Mesenchymal stem cell (in vitro differentiated cells and primary cell): ENCODE measurements around the gene MARF1.

Experiments used
- DNase-seq: peaks from one replicate; pipeline ENCODE4 v3.0.0-alpha.2; 2013
- H2AFZ ChIP-seq: one replicate; pipeline ENCODE4 v1.6.1; 2013; ENCODE audit warnings: low read depth, mild to moderate bottlenecking, control low read depth, inconsistent platforms, low read length, moderate library complexity
- H2AK5ac ChIP-seq: 2 replicates; pipeline ENCODE4 v1.6.1; 2013; ENCODE audit warnings: low read length, moderate library complexity, mild to moderate bottlenecking, inconsistent platforms; ENCODE audit not compliant: severe bottlenecking
- H2BK120ac ChIP-seq: one replicate; pipeline ENCODE4 v1.6.1; 2013; ENCODE audit warnings: low read depth, mild to moderate bottlenecking, inconsistent platforms, low read length, moderate library complexity
- H2BK12ac ChIP-seq, 2 experiments: one replicate each; pipeline ENCODE4 v1.6.1; 2013; ENCODE audit warnings: inconsistent platforms in 2 of 2, low read length in 2 of 2, mild to moderate bottlenecking in 2 of 2, moderate library complexity in 2 of 2, control low read depth in 1 of 2
- H2BK15ac ChIP-seq: one replicate; pipeline ENCODE4 v1.6.1; 2013; ENCODE audit warnings: mild to moderate bottlenecking, low read depth, inconsistent platforms; ENCODE audit not compliant: poor library complexity, severe bottlenecking
- H2BK5ac ChIP-seq: 2 replicates; pipeline ENCODE4 v1.6.1; 2013; ENCODE audit warnings: low read depth, mild to moderate bottlenecking, low read length, control low read depth, inconsistent platforms; ENCODE audit not compliant: poor library complexity, severe bottlenecking
- H3K14ac ChIP-seq, 2 experiments: one replicate each; pipeline ENCODE4 v1.6.1; 2013; ENCODE audit warnings: inconsistent platforms in 2 of 2, low read length in 2 of 2, control low read depth in 1 of 2, mild to moderate bottlenecking in 1 of 2, moderate library complexity in 1 of 2
- H3K18ac ChIP-seq, 2 experiments: one replicate each; pipeline ENCODE4 v1.6.1; 2013; ENCODE audit warnings: inconsistent platforms in 2 of 2, low read length in 2 of 2, control low read depth in 1 of 2, low read depth in 1 of 2, mild to moderate bottlenecking in 1 of 2
- H3K23ac ChIP-seq, 2 experiments: one replicate each; pipeline ENCODE4 v1.6.1; 2013; ENCODE audit warnings: inconsistent platforms in 2 of 2, low read length in 2 of 2, mild to moderate bottlenecking in 2 of 2, moderate library complexity in 2 of 2, control low read depth in 1 of 2
- H3K27ac ChIP-seq: 2 replicates; pipeline ENCODE4 v1.5.1; 2013; ENCODE audit warnings: mild to moderate bottlenecking, moderate library complexity, low read length, control low read depth, inconsistent platforms; ENCODE audit not compliant: poor library complexity, severe bottlenecking
- H3K27me3 ChIP-seq, 2 experiments: 2 replicates each; pipeline versions ENCODE4 v1.6.1 to v1.7.0; 2013; ENCODE audit warnings: low read length in 2 of 2, mild to moderate bottlenecking in 2 of 2, moderate library complexity in 2 of 2, control low read depth in 1 of 2, inconsistent platforms in 1 of 2; ENCODE audit not compliant: control insufficient read depth in 1 of 2, insufficient read depth in 1 of 2
- H3K36me3 ChIP-seq, 2 experiments: 2 replicates each; pipeline versions ENCODE4 v1.6.1 to v1.7.0; 2013; ENCODE audit warnings: low read length in 2 of 2, control low read depth in 1 of 2, inconsistent platforms in 1 of 2, low read depth in 1 of 2, mild to moderate bottlenecking in 1 of 2; ENCODE audit not compliant: insufficient read depth in 2 of 2, control insufficient read depth in 1 of 2
- H3K4ac ChIP-seq, 2 experiments: one replicate each; pipeline ENCODE4 v1.6.1; 2013; ENCODE audit warnings: inconsistent platforms in 2 of 2, low read length in 2 of 2, mild to moderate bottlenecking in 2 of 2, moderate library complexity in 2 of 2, control low read depth in 1 of 2, low read depth in 1 of 2
- H3K4me1 ChIP-seq: 2 replicates; pipeline ENCODE4 v1.6.1; 2013; ENCODE audit warnings: low read depth, low read length, control low read depth; ENCODE audit not compliant: control insufficient read depth, insufficient read depth
- H3K4me2 ChIP-seq: 2 replicates; pipeline ENCODE4 v1.6.1; 2013; ENCODE audit warnings: low read length, mild to moderate bottlenecking, inconsistent platforms; ENCODE audit not compliant: poor library complexity, severe bottlenecking
- H3K4me3 ChIP-seq, 2 experiments: 2 replicates each; pipeline versions ENCODE4 v1.5.1 to v1.7.0; 2013; ENCODE audit warnings: low read length in 2 of 2, mild to moderate bottlenecking in 2 of 2, control low read depth in 1 of 2, low read depth in 1 of 2; ENCODE audit not compliant: insufficient read depth in 1 of 2
- H3K79me1 ChIP-seq: replicated peaks from 2 replicates; pipeline ENCODE4 v1.6.1; 2013; ENCODE audit warnings: mild to moderate bottlenecking, control low read depth, low read length, inconsistent platforms; ENCODE audit not compliant: poor library complexity, severe bottlenecking
- H3K9ac ChIP-seq: 2 replicates; pipeline ENCODE4 v1.7.0; 2013; ENCODE audit warnings: mild to moderate bottlenecking, low read length, moderate library complexity
- H3K9me3 ChIP-seq: 2 replicates; pipeline ENCODE4 v1.7.0; 2013; ENCODE audit warnings: mild to moderate bottlenecking, low read length; ENCODE audit not compliant: control insufficient read depth
- H4K8ac ChIP-seq: one replicate; pipeline ENCODE4 v1.6.1; 2013; ENCODE audit warnings: inconsistent platforms, mild to moderate bottlenecking, low read length, moderate library complexity
- H4K91ac ChIP-seq: one replicate; pipeline ENCODE4 v1.6.1; 2013; ENCODE audit warnings: mild to moderate bottlenecking, low read length, inconsistent platforms
- WGBS: methylation state at CpG from one replicate; pipeline ENCODE4 v1.1.7; 2013; ENCODE audit warnings: mixed read lengths; 5-methylcytosine and 5-hydroxymethylcytosine counted together

The MARF1 gene

GRCh38 chr16:15617901-15618300, 25.1 kb downstream of the MARF1 start:
- Histone ChIP-seq H3K14ac (no peak overlapping the region), H3K36me3 (peaks cover 51 to 92% of the 10 kb centered on the region in 2 experiments), H2BK5ac (no peak overlapping the region), H3K4me2 (no peak overlapping the region), H3K27me3 (no peaks in the 10 kb centered on the region), H3K79me1 (peaks cover 4% of the 10 kb centered on the region), H3K4me1 (peaks cover 8% of the 10 kb centered on the region), H2BK15ac (no peak overlapping the region), H2BK12ac (no peak overlapping the region), H3K18ac (no peak overlapping the region), H3K27ac (no peak overlapping the region), H4K8ac (no peak overlapping the region), H2AFZ (no peak overlapping the region), H3K9ac (no peak overlapping the region), H3K9me3 (no peaks in the 10 kb centered on the region), H2BK120ac (no peak overlapping the region), H3K23ac (no peak overlapping the region), H4K91ac (no peak overlapping the region), H2AK5ac (no peak overlapping the region), H3K4ac (no peak overlapping the region), H3K4me3 (no peak overlapping the region)
- no peak for DNase-seq
- WGBS = 100% methylated on average over 4 of the region's 4 CpGs

- no peak overlapping the region for H2AFZ ChIP-seq
- H3K79me1 ChIP-seq = peaks cover 1% of the 10 kb centered on the region
- 98% methylated on average over 11 of the region's 11 CpGs for whole genome bisulfite sequencing
- H4K91ac ChIP-seq = no peak overlapping the region
- H3K27me3 ChIP-seq = no peaks in the 10 kb centered on the region
- H3K4me1 ChIP-seq = peaks cover 7% of the 10 kb centered on the region
- H3K4ac ChIP-seq = no peak overlapping the region
- no peak overlapping the region for H3K23ac ChIP-seq
- H3K27ac ChIP-seq = no peak overlapping the region
- H2BK12ac ChIP-seq = no peak overlapping the region
- H4K8ac ChIP-seq = no peak overlapping the region
- H3K18ac ChIP-seq = no peak overlapping the region
- no peak for DNase-seq
- peaks cover 46 to 92% of the 10 kb centered on the region in 2 experiments for H3K36me3 ChIP-seq
- no peaks in the 10 kb centered on the region for H3K9me3 ChIP-seq
- no peak overlapping the region for H2BK15ac ChIP-seq
- no peak overlapping the region for H2BK120ac ChIP-seq
- H2BK5ac ChIP-seq = no peak overlapping the region
- H3K9ac ChIP-seq = no peak overlapping the region
- no peak overlapping the region for H3K4me2 ChIP-seq
- no peak overlapping the region for H3K4me3 ChIP-seq
- H3K14ac ChIP-seq = no peak overlapping the region
- H2AK5ac ChIP-seq = no peak overlapping the region
Observed at GRCh38 chr16:15616475-15617165, 26.3 kb downstream of the MARF1 start.

- H2AK5ac ChIP-seq = no peak overlapping the region
- no peak overlapping the region for H2AFZ ChIP-seq
- no peak overlapping the region for H2BK15ac ChIP-seq
- H3K14ac ChIP-seq = no peak overlapping the region
- H4K8ac ChIP-seq = no peak overlapping the region
- peaks cover 7% of the 10 kb centered on the region for H3K4me1 ChIP-seq
- H3K4me3 ChIP-seq = no peak overlapping the region
- H2BK120ac ChIP-seq = no peak overlapping the region
- H3K27ac ChIP-seq = no peak overlapping the region
- H3K4me2 ChIP-seq = no peak overlapping the region
- no peak overlapping the region for H2BK12ac ChIP-seq
- H3K79me1 ChIP-seq = peaks cover 1% of the 10 kb centered on the region
- WGBS = 97% methylated on average over 4 of the region's 4 CpGs
- no peak overlapping the region for H3K9ac ChIP-seq
- H3K9me3 ChIP-seq = no peaks in the 10 kb centered on the region
- no peak overlapping the region for H3K18ac ChIP-seq
- H3K36me3 ChIP-seq = peaks cover 45 to 90% of the 10 kb centered on the region in 2 experiments
- no peak overlapping the region for H4K91ac ChIP-seq
- H2BK5ac ChIP-seq = no peak overlapping the region
- no peak for DNase-seq
- no peak overlapping the region for H3K23ac ChIP-seq
- no peak overlapping the region for H3K4ac ChIP-seq
- no peaks in the 10 kb centered on the region for H3K27me3 ChIP-seq
Observed at GRCh38 chr16:15616012-15616411, 26.9 kb downstream of the MARF1 start.

GRCh38 chr16:15613676-15614075, 29.3 kb downstream of the MARF1 start:
- no peak overlapping the region for H3K27ac ChIP-seq

More at GRCh38 chr16:15613676-15614075, 29.3 kb downstream of the MARF1 start:
- H2BK5ac ChIP-seq = no peak overlapping the region
- WGBS = 93% methylated on average over 4 of the region's 4 CpGs
- no peak overlapping the region for H2AK5ac ChIP-seq
- H4K91ac ChIP-seq = no peak overlapping the region
- no peaks in the 10 kb centered on the region for H3K27me3 ChIP-seq
- no peak overlapping the region for H3K4ac ChIP-seq
- H3K4me3 ChIP-seq = no peak overlapping the region
- H2BK120ac ChIP-seq = no peak overlapping the region
- no peak overlapping the region for H3K4me2 ChIP-seq
- no peak overlapping the region for H2BK12ac ChIP-seq
- no peaks in the 10 kb centered on the region for H3K9me3 ChIP-seq
- H2BK15ac ChIP-seq = no peak overlapping the region
- H3K18ac ChIP-seq = no peak overlapping the region
- no peak overlapping the region for H3K14ac ChIP-seq
- peaks cover 1% of the 10 kb centered on the region for H3K79me1 ChIP-seq
- no peak overlapping the region for H2AFZ ChIP-seq
- H3K4me1 ChIP-seq = peaks cover 7% of the 10 kb centered on the region
- H3K36me3 ChIP-seq = peaks cover 43 to 88% of the 10 kb centered on the region in 2 experiments
- no peak overlapping the region for H3K9ac ChIP-seq
- DNase-seq = no peak
- no peak overlapping the region for H4K8ac ChIP-seq
- no peak overlapping the region for H3K23ac ChIP-seq
